ENCODE data around the gene PARVA. TPM values are rescaled to one million over a fixed set of nuclear protein-coding genes. Genes with fewer than 3 reads are reported as not detected.
"Not testable (repeated sequence)": the region's sequence is repeated elsewhere in the genome, so short reads cannot be mapped to it uniquely, and the experiment has no call there.

Gene PARVA
- total RNA-seq, 1 donor from 2014 or later, result not detected

DNA sequence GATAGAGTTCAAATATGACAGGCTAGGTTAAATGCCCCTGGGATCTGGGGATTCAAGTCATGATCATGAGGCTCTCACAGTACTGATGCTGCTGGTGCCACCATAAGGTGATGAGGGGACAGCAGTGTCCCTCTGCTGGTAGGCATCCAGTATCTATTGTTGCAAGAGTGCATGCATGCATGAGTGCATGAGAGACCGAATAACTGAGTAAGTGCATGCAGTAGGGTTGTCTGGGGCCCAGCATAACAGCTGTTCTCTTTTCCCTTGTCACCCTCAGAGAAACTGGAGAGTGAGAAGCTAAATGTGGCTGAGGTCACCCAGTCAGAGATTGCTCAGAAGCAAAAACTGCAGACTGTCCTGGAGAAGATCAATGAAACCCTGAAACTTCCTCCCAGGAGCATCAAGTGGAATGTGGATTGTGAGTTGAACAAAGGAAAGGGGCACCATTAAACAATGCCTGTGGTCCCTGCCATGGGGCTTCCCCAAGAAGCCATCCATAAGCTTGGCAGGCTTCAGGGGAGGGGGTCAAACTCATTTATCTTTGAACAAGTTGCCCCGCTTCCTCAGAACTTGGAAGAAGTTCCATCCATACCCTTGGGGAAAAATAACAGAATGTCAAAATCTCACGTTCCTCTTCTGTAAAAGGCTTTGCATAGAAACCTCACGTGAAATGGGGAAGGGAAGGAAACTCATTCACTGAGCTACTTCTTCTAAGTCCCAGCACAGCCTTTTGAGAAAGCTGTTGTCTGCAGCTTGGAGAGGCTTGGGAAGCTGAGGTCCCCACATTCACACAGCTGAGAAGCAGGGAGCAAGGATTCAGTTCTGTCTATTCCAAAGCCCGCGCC, 119.0 kb downstream of the PARVA start:
- intact Hi-C loops (cut with micrococcal nuclease), result no loop called here

DNA sequence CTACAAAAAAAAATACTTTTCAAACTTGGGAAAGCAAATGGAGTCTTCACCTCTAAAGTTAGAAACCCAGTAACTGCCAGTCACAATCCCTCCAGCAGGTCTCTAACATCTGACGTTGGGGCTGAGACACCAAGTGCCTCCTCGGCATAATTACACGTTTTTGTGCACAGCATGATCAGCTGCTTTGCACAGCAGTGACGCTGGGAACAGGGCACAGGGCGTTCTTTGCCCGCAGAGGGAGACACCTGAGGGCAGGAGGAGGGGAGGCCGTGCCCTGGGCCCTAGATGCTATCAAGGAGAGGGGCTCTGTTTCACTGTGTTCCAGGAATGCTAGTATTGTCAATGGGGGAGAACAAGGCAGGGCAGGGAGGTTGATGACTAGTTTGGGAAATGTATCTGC, 120.1 kb downstream of the PARVA start:
- intact Hi-C loops (cut with micrococcal nuclease), result no loop called here

GRCh38 chr11:12499071-12499470, 121.7 kb downstream of the PARVA start:
- intact Hi-C loops (cut with micrococcal nuclease), result no loop called here

GRCh38 chr11:12502046-12502445, 124.7 kb downstream of the PARVA start:
- intact Hi-C loops (cut with micrococcal nuclease), result no loop called here

GRCh38 chr11:12503039-12503484, 125.7 kb downstream of the PARVA start:
- intact Hi-C loops (cut with micrococcal nuclease), result no loop called here

DNA sequence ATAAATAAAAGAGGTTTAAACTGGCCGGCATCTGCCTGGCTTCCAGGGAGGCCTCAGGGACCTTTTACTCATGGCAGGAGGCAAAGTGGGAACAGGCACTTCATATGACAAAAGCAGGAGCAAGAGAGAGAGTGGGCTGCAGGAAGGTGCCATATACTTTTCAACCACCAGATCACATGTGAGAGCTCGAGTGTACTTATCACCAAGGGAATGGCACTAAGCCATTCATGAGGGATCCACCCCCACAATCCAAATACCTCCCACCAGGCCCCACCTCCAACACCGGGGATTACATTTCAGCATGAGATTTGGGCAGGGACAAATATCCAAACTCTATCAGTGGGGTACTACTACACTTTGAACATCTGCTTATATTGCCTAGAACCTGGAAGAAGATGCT, 126.5 kb downstream of the PARVA start:
- intact Hi-C loops (cut with micrococcal nuclease), result no loop called here

DNA sequence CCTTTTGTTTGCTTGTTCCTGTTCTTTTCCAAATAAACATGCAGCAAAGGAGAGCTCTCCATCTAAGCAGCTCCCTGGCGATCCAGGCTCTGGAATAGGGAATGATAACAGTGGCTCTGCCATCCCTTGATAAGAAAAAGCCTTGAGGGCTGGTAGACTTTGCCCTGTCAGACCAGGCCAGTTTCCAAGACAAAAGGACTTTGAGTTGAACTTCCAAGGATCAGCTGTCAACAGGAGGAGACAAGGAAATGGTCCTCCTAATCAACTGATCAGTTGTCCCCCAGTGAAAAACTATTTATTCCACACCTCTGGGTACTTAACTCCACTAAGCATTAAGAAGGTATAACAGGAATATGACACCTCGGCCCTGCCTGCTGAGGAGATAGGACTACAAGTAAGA, 127.8 kb downstream of the PARVA start:
- intact Hi-C loops (cut with micrococcal nuclease), result no loop called here

- intact Hi-C loops (cut with micrococcal nuclease), result no loop called here
These were observed 129.1 kb downstream of the PARVA start for GRCh38 chr11:12506404-12506921.

DNA sequence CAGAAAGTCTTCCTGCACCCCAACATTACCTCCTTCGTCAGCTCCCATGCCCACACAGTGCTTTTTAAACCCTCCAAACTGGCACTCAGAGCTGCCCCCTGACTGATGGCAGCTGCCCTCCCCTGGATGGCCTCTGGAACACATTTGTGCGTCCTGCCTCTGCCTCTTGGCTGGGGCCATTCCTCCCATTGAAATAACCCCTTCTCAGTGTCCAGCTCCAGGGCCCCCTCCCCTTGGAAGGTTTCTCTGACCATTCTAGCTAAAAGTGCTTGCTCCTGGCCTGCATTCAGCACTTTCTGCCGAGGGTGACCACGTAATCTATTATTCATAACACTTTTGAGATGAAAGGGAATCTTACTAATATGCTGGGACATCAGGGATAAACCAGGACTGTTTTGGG, 130.0 kb downstream of the PARVA start:
- intact Hi-C loops (cut with micrococcal nuclease), result no loop called here

DNA sequence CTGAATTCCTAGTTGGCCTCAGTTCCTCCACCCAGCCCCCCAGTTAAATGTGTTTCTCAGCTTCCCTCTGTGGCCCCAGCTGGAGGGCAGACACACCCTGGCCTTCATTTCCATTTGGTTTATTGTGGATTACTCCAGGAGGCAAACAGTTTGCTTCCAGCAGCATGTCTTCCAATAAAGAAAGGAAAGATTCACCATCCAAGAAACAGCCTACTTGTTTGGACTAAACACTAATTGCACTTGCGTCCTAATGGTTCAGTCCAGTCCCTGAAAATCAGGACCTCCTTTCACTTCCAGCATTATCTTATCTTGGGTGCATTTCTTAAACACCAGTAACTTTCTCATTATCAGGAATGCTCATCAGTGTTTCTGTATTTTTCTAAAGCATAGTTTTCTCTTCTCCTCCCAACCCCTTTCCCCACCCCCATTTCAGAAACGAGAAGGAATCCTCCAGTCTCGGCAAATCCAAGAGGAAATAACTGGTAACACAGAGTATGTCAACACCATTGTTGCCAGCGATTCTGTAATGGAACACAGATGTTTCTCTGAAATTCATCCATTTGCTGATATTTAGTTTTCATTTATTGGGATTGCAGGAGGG, 130.9 kb downstream of the PARVA start:
- intact Hi-C loops (cut with micrococcal nuclease), result no loop called here

GRCh38 chr11:12509371-12509770, 132.0 kb downstream of the PARVA start:
- intact Hi-C loops (cut with micrococcal nuclease), result no loop called here

GRCh38 chr11:12512132-12512531, 134.8 kb downstream of the PARVA start:
- intact Hi-C loops (cut with micrococcal nuclease), result no loop called here

GRCh38 chr11:12512826-12513395, 135.5 kb downstream of the PARVA start:
- intact Hi-C loops (cut with micrococcal nuclease), result no loop called here

- intact Hi-C loops (cut with micrococcal nuclease), result no loop called here
These were observed 139.2 kb downstream of the PARVA start for GRCh38 chr11:12516387-12517105.

- intact Hi-C loops (cut with micrococcal nuclease), result no loop called here
These were observed 139.9 kb downstream of the PARVA start for GRCh38 chr11:12517306-12517705.

- intact Hi-C loops (cut with micrococcal nuclease), result no loop called here
These were observed 140.4 kb downstream of the PARVA start for GRCh38 chr11:12517741-12518140.

DNA sequence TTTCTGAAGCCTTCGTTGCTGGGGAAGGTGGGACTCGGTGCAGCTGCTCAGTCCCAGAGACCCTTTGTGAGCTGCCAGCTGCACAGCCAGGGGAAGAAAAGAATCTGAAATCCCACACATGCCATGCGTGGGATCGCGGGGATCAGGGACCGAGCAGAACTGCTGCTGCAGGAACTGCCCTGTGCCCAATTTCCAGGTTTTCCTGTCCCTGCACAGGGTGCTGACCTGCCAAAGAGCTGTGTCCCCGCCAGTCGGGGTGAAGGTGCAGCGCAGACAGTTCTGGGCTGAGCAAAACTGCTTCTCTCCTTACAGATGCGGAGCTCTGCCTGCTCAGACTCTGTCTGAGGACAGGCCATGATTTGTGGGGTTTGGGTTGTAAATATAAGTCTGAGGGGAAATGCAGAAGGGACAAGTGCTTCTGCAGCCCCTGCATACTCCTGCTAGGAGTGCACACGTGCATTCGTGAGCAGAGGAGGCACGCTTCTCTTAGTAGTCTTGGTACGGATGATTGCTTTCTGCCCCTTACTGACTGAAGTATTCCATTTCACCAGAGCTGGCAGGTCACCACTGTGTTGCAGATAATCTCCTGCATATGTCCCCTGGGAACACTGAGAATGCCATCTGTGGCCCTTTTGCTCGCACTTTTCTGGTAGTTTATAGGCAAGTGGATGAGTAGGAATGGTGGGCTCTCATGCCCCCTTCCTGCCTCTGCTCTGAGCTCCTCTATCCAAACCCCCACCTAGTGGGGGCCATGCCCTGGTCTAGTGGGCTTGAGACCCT, 141.4 kb downstream of the PARVA start:
- intact Hi-C loops (cut with micrococcal nuclease), result no loop called here

- intact Hi-C loops (cut with micrococcal nuclease), result no loop called here
These were observed 142.7 kb downstream of the PARVA start for GRCh38 chr11:12520054-12520453.

GRCh38 chr11:12520576-12520975, 143.2 kb downstream of the PARVA start:
- intact Hi-C loops (cut with micrococcal nuclease), result not testable (repeated sequence)

DNA sequence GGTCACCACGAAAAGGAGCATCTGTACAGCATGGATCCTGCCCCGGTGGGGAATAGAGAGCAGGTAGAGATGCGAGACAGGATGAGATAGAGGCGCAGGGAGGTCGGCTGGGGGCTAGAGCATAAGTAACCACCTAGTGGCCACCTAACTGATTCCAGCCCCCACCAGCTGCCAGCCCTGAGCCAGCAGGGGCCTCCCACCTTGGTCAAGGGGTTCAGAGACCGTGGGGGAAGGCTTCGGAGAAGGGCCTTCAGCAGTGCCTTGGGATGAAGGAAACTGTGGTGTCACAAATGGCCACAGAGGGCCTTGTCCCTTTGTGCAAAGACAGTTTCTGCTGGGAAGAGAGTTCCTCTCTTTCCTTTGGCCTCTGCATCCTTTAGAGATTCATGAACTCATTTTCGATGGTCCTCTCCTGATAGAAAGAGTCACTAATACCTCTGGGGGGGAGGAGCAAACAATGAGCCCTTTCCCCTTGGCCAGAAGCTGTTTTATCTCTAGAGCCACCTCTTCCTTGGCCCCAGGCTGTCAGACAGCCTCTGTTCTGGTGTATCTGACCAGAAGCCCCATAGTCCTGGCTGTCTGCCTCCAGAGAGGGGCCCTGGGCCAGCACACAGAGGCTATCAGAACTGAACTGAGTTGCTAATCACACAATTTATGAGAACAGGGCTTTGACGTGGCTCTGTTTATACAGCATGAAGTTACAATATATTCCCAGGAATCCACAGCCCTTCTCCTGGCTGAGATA, 146.0 kb downstream of the PARVA start:
- intact Hi-C loops (cut with micrococcal nuclease), result no loop called here
